Stomach (tissue), 9 donors: ENCODE data around the gene CSTF1. TPM values are rescaled to one million over a fixed set of nuclear protein-coding genes. Genes with fewer than 3 reads are reported as not detected.

Experiments used
- DNase-seq, 2 donors: peaks; one replicate each; pipeline versions ENCODE4 v3.0.0 to v3.0.0-alpha.2; 2013 to 2019
- H3K27ac ChIP-seq, 5 donors: fragments of 200-600 bp in 4 of 5; sonication (generic) in 4 of 5; one replicate each; pipeline ENCODE4 v1.5.1; 2013 to 2019; ENCODE audit warnings: mild to moderate bottlenecking in 1 of 5, moderate library complexity in 1 of 5
- H3K27me3 ChIP-seq, 3 donors: fragments of 200-600 bp; sonication (generic); one replicate each; pipeline ENCODE4 v1.5.1; 2017 to 2019; ENCODE audit warnings: mixed run types in 1 of 3
- H3K36me3 ChIP-seq, 4 donors: fragments of 200-600 bp; sonication (generic); 1 replicate in 3 of 4; 2 replicates in 1 of 4; pipeline ENCODE4 v1.5.1; 2016 to 2019
- H3K4me1 ChIP-seq, 4 donors: fragments of 200-600 bp; sonication (generic); one replicate each; pipeline ENCODE4 v1.5.1; 2016 to 2019
- H3K4me3 ChIP-seq, 4 donors: fragments of 200-600 bp; sonication (generic) in 3 of 4; one replicate each; pipeline ENCODE4 v1.5.1; 2016 to 2019; ENCODE audit warnings: mild to moderate bottlenecking in 1 of 4
- H3K9me3 ChIP-seq, 4 donors: fragments of 200-600 bp; sonication (generic); one replicate each; pipeline ENCODE4 v1.5.1; 2016 to 2019
- CTCF ChIP-seq, 7 experiments: fragments of 450-650 bp in 4 of 7; fragments of 200-600 bp in 3 of 7; sonication (generic) in 3 of 7; IDR thresholded peaks; one replicate each; pipeline ENCODE4 v1.5.1; 2016 to 2019; ENCODE audit warnings: antibody characterized with exemption in 7 of 7, control low read depth in 2 of 7, mild to moderate bottlenecking in 1 of 7
- EP300 ChIP-seq: sonication (generic); formaldehyde crosslinking; IDR thresholded peaks from one replicate; pipeline ENCODE4 v1.6.1; 2017; ENCODE audit warnings: antibody characterized with exemption
- POLR2A ChIP-seq, 4 donors: fragments of 450-650 bp; IDR thresholded peaks; one replicate each; pipeline ENCODE4 v1.6.1; 2016; ENCODE audit warnings: antibody characterized with exemption in 4 of 4, control low read depth in 2 of 4, mild to moderate bottlenecking in 1 of 4, moderate library complexity in 1 of 4
- POLR2AphosphoS5 ChIP-seq, 3 donors: sonication (generic); formaldehyde crosslinking; IDR thresholded peaks; one replicate each; pipeline ENCODE4 v1.6.1; 2016; ENCODE audit warnings: antibody characterized with exemption in 3 of 3
- WGBS, 5 donors: extraction: QIAGEN DNeasy Blood & Tissue Kit in 3 of 5; methylation state at CpG; one replicate each; pipeline versions ENCODE4 v1.1.5 to v1.1.7; 2013 to 2018; 5-methylcytosine and 5-hydroxymethylcytosine counted together
- intact Hi-C: fragments of 100-400 bp; cut with DNase I; formaldehyde crosslinking; loops from one replicate; pipeline ENCODE4 v1.15.1; 2023; ENCODE audit warnings: low total_unique reads
- polyA plus RNA-seq, 3 donors: library from polyadenylated mRNA; stranded (reverse); fragments of 200-250 nt; gene quantifications; one replicate each; pipeline ENCODE4 v1.2.3, GENCODE V29; 2013
- total RNA-seq, 5 donors: library from RNA; depleted of rRNA; stranded (reverse); fragments of >200 nt; gene quantifications; one replicate each; pipeline versions ENCODE4 v1.1.0 to v1.2.3, GENCODE V29; 2014 to 2016
- donor health status: healthy with polysubstance abuse.
- donor health status: Bipolar disorder and iron deficiency.
- donor health status: healthy.

CSTF1 gene
- total and polyA plus RNA-seq, 8 donors, result 7.1 to 86.2 (median 17.1) TPM

- H3K4me1 ChIP-seq, result no peaks in the 10 kb centered on the region
- no peaks in the 10 kb centered on the region for H3K27me3 ChIP-seq
- no peak overlapping the region for H3K4me3 ChIP-seq
- H3K9me3 ChIP-seq, result no peaks in the 10 kb centered on the region
- 81 to 92% (median 88%) methylated on average over 4 of the region's 4 CpGs for WGBS, 5 donors
- H3K27ac ChIP-seq, result no peak overlapping the region
- no peak for DNase-seq
- intact Hi-C loops, result no loop called here
- peaks cover 33 to 89% (median 63%) of the 10 kb centered on the region in 4 donors for H3K36me3 ChIP-seq
- TF ChIP-seq EP300 (no peak), POLR2A (IDR thresholded peaks at IDR 0.05) (no peak), POLR2AphosphoS5 (IDR thresholded peaks at IDR 0.05) (no peak), CTCF (IDR thresholded peaks at IDR 0.05) (no peak)
Observed at GRCh38 chr20:56369179-56369578, 23.3 kb upstream of the CSTF1 start.

- 81 to 92% (median 91%) methylated on average over 11 of the region's 11 CpGs for WGBS, 5 donors
- H3K4me3 ChIP-seq, result no peak overlapping the region
- no peaks in the 10 kb centered on the region for H3K27me3 ChIP-seq
- no peak for TF ChIP-seq POLR2AphosphoS5 (IDR thresholded peaks at IDR 0.05)
- H3K36me3 ChIP-seq, result peaks cover 16 to 62% (median 37%) of the 10 kb centered on the region in 4 donors
- H3K9me3 ChIP-seq, result no peaks in the 10 kb centered on the region
- no peaks in the 10 kb centered on the region for H3K4me1 ChIP-seq
- intact Hi-C loops, result no loop called here
- no peak overlapping the region for H3K27ac ChIP-seq
- DNase-seq, result no peak
Observed at GRCh38 chr20:56371977-56372376, 20.5 kb upstream of the CSTF1 start.

GRCh38 chr20:56372850-56373249 lies 19.6 kb upstream of the CSTF1 start:
- H3K27me3 ChIP-seq, result no peaks in the 10 kb centered on the region
- no peaks in the 10 kb centered on the region for H3K9me3 ChIP-seq
- DNase-seq, result no peak
- no peaks in the 10 kb centered on the region for H3K4me1 ChIP-seq
- intact Hi-C loops, result no loop called here
- H3K36me3 ChIP-seq, result peaks cover 9 to 58% (median 28%) of the 10 kb centered on the region in 4 donors
- 62 to 81% (median 73%) methylated on average over 1 of the region's 1 CpG for WGBS, 5 donors
- no peak overlapping the region for H3K4me3 ChIP-seq
- no peak for TF ChIP-seq CTCF (IDR thresholded peaks at IDR 0.05)
- no peak overlapping the region for H3K27ac ChIP-seq

- 72 to 86% (median 74%) methylated on average over 1 of the region's 1 CpG for WGBS, 5 donors
- no peak for DNase-seq
- Histone ChIP-seq H3K27ac (no peak overlapping the region), H3K27me3 (no peaks in the 10 kb centered on the region), H3K36me3 (peaks cover 9 to 54% (median 17%) of the 10 kb centered on the region in 4 donors), H3K4me3 (no peak overlapping the region), H3K9me3 (no peaks in the 10 kb centered on the region), H3K4me1 (no peaks in the 10 kb centered on the region)
- TF ChIP-seq POLR2A (IDR thresholded peaks at IDR 0.05), result no peak
- TF ChIP-seq CTCF (IDR thresholded peaks at IDR 0.05), result no peak
- no peak for TF ChIP-seq EP300
- TF ChIP-seq POLR2AphosphoS5 (IDR thresholded peaks at IDR 0.05), result no peak
- intact Hi-C loops, result no loop called here
Observed at GRCh38 chr20:56373942-56374341, 18.5 kb upstream of the CSTF1 start.

- H3K4me3 ChIP-seq, result no peak overlapping the region
- 79 to 90% (median 83%) methylated on average over 2 of the region's 2 CpGs for WGBS, 5 donors
- intact Hi-C loops, result no loop called here
- no peaks in the 10 kb centered on the region for H3K9me3 ChIP-seq
- no peak overlapping the region for H3K27ac ChIP-seq
- no peaks in the 10 kb centered on the region for H3K27me3 ChIP-seq
- no peak for DNase-seq
- TF ChIP-seq POLR2A (IDR thresholded peaks at IDR 0.05) (no peak), CTCF (IDR thresholded peaks at IDR 0.05) (no peak), POLR2AphosphoS5 (IDR thresholded peaks at IDR 0.05) (no peak), EP300 (no peak)
- H3K36me3 ChIP-seq, result peaks cover 0 to 35% (median 6%) of the 10 kb centered on the region in 4 donors
- H3K4me1 ChIP-seq, result peaks cover 0 to 10% (median 5%) of the 10 kb centered on the region in 4 donors
Observed at GRCh38 chr20:56376331-56376730, 16.1 kb upstream of the CSTF1 start.
